LoVo (cell line): ENCODE results near the gene CD8A.

ENCODE experiments used
- DNase-seq: peaks from one replicate; pipeline ENCODE4 v3.0.0-alpha.2; 2016; ENCODE audit warnings: low spot score

CD8A gene

DNA sequence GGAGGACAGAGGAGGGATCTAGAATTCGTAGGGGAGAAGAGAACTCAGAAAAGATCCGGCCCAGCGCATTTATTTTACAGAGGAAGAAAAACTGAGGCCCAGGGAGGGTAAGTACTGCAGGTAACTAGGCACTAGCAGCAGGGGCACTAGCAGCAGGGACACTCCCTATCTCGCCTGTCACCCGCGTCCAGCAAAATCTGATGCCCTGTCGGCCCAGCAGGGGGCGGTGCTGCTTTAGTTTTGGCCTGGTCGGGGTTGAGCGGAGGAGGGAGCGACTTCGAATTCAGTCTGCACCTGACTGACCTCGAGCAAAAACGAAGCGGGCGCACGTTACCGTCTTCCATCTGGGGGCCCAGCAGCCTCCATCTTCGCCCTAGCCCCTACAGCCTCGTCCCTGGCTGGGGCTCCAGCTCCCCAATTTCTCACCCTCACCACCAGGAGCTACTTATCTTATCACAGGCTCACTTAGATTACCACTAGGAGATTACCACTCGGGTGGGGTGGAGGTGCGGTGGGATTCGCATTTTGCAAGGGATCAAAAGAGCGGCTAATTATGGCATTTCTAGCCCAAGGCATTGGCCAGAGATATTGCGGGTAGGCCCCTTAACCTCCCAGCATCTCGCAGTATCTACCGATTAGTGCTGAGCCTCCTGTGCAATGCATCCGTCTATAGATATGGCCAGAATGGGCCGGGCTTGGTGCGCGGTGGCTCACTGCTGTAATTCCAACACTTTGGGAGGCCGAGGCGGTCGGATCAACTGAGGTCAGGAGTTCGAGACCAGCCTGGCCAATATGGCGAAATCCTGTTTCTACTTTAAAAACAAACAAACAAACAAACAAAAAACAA lies 17.8 kb upstream of the CD8A start:
- DNase-seq, result peak; percentile 93

DNA sequence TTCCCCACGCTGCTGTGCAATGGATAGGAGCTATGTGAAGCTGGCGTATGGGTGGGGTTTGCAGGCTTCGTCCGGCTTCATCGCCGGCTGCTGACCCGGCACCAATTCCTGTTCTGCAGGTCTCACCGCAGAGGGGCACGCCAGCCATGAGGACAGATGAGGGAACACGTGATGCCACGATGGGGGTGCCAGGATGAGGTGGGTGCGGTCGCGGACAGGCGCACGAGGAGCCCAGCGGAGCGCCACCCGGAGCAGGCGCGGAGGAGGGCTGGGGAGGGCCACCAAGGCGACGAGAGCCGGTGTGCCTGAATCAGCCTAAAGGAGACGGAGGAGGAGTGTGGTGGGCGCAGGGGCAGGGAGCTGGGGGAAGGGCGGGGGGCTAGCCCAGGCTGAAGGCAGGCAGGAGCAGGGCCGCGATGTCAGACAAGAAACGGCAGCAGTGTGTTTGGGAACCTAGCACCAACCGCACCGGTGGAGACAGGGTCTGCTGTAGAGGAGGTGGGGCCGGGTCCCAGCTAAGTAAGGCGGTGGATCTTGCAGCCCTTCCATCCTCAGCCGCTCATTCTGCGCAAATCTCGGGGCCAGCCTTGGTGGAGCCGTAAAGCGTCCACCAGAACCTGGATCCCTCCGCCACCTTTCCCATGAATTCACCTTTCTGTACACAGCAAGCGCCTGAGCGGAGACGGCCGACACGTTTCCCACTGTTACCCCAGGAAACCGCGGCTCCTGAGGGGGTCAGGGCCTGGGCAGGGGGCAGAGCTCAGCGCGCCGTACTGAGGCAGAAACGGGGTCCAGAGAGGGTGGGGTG lies 17.0 kb upstream of the CD8A start:
- peak; percentile 84 for DNase-seq

DNA sequence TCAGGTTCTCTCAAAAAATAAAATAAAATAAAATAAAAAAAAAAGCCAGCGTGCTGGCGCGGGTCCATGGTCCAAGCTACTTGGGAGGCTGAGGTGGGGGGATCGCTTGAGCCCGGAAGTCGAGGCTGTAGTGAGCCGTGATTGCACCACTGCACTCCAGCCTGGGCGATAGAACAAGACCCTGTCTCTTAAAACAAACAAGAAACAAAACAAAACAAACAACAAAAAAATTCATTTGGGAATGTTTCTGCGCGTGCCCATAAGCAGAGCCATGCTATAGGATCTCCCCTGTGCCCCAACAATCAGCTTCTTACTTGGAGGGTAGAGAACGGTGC lies 16.4 kb upstream of the CD8A start:
- no peak for DNase-seq

DNA sequence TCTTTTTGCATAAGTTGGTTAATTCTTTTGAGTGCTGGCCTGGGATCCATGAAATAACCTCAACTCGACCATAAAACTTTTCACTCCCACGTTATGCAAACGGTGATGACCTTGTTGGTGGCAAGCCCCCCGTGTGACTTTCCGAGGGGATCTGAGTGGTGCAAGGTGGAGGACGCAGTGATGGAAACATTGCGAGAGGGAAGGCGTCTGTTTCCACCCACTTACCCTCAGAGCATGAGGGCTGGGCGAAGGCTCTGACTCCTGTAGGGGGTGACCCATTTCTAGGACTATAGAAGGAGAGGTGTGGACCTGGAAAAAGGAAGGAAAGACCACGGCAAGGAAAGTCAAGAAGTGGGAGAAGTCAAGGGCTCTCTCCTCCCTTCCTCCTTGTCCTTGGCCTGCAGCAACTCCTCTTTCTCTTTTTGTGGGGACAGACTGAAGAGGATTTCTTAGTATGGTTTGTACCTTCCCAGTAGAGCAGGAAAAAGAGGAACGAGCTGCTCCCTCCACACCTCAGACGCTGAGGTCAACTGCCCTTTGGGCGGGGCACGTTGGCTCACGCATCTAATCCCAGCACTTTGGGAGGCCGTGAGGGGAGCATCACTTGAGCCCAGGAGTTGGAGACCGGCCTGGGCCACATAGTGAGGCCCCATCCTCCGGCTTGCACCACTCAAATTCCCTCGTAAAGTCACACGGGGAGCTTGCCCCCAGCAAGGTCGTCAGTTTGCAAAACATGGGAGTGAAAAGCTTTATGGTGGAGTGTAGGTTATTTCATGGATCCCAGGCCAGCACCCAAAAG lies 15.5 kb upstream of the CD8A start:
- DNase-seq, result no peak

DNA sequence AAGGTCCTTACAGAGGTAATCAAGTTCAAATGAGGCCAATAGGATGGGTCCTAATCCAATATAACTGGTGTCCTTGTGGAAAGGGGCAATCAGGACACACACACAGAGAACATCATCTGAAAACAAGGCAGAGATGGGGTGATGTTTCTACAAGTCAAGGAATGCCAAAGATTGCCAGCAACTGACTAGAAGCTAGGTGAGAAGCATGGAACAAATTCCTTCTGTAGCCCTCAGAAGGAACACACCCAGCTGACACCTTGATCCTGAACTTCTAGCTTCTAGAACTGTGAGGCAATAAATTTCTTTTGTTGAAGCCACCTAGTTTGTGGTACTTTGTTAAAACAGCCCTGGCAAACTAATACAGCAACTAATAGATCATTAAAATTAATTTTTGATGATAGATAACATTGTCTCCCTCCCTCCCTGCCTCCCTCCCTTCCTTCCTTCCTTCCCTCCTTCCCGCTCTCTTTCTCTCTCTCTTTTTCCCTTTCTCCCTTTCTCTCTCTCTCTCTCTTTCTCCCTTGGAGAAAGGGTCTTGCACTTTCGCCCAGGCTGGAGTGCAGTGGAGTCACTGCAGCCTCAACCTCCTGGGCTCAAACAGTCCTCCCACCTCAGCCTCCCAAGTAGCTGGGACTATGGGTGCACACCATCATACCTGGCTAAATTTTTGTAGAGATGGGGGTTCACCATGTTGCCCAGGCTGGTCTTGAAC lies 10.3 kb upstream of the CD8A start:
- no peak for DNase-seq

DNA sequence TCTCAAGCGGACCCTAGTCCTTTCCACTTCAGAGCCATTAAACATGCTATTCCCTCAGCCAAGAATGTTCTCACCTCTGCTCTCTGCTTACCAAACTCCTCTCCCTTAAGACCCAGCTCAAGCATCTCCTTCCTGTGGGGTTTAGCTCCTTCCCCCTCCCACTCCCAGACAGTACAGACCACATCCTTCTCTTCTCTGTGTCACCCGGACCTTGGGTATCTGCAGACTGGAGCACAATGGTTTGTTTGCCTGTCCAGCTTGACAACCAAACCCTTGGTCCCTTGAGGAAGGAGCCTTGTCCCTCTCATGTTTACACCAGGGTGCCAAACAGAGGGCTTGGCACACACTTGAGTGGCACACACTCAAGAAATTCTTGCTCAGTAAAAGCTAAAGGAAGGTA lies 4.1 kb upstream of the CD8A start:
- DNase-seq, result no peak

DNA sequence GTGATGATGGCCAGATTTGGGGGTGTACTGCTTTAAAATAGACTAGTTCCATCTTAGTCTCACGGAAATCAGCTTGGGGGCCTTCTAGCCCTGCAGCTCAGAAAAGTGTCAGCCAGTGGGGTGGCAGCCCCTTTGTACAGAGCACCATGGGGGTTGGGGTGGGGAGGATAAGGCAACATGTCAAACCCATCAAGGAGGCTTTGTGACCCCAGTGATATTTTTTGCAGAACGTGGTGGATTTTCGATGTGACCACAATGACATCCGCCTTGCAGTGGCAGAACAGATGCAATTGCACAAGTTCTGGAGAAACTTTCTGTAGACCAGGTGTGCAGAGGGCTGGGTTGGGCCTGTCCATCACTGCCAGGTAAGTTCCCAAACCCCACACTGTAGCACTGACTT lies 3.0 kb upstream of the CD8A start:
- DNase-seq, result no peak

DNA sequence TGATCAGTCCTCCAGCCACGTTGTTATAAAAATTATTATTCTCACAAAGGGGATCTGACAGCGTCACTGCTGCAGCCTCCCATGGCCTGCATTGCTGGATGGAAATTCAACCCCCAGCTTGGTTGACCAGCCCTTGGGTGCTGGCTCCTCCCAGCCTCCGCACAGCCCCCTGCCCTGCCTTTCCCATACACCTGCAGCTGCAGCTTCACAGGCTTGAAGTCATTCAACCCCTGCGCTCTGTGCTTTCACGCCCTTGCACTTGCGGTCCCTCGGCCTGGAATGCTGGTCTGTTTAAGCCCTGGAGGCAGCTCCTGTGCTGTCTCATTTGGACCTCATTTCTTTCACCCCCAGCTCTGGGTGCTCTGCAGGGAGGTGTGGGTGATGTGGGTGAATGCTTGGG lies 860 bp upstream of the CD8A start:
- DNase-seq, result no peak

DNA sequence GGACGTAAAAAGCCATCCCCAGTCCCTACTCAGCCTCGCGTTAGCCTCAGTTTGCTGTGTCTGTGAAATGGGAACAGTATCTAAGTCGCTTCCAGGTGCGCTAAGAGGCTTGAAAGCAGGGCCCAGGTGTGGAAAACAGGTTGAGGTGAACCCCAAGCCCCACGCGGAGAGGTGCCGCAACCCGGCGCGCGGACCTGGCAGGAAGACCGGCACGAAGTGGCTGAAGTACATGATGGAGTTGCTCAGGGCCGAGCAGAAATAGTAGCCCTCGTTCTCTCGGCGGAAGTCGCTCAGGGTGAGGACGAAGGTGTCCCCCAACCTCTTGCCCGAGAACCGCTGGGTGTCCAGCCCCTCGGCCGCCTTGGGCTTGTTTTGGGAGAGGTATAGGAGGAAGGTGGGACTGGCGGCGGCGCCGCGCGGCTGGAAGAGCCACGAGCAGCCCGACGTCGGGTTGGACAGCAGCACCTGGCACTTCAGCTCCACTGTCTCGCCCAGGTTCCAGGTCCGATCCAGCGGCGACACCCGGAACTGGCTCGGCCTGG lies 508 bp downstream of the CD8A start:
- DNase-seq, result no peak

DNA sequence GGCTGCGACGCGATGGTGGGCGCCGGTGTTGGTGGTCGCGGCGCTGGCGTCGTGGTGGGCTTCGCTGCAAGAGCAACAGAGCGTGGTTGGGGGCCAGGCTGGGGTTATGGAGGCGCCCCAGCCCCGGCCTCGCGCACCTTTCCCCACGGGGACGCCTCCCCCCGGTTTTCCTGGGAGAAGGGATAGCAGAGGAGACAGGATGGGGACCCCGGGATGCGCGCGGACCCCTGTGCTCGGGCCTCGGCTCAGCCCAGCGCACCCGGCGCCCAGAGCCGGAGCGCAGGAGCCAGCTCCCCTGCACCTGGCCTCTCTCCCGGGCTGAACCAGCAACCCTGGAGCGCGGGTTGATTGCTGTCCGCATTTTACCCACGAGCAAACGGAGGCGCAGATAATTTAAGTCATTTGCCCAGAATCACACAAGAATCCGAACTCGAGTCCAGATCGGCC lies 1.0 kb downstream of the CD8A start:
- no peak for DNase-seq

DNA sequence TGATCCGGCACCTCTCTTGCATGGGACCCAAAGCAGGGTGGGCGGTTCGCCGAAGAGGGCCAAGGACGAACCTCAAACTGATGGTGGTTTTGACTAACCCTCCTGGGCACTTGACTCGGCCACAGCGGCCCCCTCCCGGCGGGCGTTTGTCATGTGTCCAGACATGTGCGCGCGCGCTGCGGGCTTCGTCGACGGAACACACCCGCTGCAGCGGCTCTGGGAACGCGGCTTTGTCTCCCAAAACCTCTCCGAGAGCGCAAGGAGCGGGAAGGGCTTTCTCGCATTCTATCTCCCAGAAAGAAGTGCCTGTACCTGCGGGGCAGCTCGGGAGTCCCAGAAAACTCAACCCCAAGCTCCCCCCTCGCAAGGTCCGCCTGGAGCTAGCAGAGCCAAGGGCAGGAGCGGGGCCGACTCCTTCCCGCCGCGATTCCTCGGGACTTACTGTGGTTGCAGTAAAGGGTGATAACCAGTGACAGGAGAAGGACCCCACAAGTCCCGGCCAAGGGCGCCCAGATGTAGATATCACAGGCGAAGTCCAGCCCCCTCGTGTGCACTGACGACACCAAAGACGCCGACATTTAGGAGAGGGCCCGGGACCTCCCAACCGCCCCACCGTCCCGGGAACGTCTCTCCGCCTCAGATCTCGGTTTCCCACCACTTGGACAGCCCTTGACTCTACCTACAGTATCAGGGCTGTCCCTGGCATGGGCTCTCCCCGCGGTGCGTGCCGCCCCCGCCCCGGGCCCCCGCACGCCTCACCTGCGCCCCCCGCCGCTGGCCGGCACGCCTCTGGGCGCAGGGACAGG lies 1.6 kb downstream of the CD8A start:
- DNase-seq, result no peak

DNA sequence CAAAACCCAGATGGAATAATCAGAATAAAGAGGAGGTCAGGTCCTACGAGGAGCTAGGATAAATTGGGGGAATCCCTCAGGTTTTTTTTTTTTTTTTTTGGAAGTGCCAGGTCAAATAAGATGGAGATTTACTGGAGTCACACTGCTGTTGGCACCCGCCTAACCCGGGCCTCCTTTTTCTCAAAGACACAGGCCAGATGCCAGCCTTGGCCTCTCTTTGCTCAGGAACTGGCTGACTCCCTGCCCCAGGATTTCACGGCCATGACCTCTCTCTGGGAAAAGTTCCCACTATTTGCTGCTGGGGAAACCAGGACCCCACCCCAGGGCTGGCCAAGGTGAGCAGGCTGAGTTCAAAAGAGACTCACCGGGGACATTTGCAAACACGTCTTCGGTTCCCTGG lies 2.5 kb downstream of the CD8A start:
- DNase-seq, result no peak

DNA sequence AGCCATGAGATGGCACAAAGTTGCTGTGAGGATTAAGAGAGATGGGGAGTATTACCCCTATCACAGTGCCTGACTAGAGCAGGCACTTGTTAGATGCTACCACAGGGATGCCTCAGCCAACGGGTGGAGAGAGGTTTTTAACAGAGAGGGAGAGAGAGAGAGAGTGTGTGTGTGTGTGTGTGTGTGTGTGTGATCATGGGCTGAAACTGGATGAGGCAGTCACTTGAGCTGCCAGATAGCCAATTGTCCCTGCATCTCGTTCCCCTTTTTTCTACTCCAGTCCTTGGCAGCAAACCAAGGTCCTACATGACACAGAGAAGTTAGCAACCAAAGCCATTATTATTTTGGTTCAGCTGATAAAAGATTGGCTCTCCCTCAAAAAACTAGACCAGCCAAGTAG lies 3.0 kb downstream of the CD8A start:
- no peak for DNase-seq

DNA sequence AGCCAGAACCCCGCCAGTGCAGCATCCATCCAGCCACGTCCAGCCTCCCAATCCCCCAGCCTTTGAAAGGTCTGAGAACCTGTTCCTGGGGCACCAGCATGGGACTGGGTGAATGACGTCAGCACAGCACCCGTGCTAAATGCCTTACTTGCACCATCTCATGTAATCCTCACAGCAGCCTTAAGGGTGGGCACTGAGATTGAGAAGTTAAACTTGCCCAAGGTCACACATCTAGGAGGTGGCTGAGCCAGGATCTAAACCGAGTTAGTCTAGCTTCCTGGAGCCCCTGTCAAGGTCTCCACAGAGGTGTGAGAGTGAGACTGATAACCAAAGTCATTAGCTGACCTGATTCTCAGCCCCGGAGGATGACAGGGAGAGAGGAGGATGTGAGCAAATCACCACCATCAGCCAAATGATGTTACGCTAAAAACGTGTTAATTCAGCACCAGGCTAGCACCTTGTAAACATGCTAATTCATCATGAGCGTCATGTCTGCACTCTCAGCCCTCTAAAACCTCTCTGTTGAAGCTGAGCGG lies 4.6 kb downstream of the CD8A start:
- DNase-seq, result no peak

DNA sequence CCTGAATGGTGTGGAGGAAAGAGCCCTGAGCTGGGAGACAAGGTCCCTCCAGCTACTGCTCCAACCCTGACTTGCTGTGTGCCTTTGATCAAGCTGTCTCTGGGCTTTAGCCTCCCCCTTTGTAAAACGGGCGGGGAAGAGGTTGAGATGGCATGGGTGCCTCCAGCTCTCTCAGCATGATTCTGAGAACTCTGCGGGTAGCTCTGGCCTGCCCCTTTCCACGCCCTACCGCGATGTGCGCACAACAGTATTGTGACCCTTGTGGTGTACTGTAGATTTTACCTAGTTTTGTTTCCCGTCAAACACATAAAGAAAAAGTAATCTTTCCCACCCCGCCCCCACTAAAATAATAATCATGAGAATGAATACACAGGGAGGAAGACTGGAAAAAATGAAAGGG lies 5.3 kb downstream of the CD8A start:
- DNase-seq, result no peak

DNA sequence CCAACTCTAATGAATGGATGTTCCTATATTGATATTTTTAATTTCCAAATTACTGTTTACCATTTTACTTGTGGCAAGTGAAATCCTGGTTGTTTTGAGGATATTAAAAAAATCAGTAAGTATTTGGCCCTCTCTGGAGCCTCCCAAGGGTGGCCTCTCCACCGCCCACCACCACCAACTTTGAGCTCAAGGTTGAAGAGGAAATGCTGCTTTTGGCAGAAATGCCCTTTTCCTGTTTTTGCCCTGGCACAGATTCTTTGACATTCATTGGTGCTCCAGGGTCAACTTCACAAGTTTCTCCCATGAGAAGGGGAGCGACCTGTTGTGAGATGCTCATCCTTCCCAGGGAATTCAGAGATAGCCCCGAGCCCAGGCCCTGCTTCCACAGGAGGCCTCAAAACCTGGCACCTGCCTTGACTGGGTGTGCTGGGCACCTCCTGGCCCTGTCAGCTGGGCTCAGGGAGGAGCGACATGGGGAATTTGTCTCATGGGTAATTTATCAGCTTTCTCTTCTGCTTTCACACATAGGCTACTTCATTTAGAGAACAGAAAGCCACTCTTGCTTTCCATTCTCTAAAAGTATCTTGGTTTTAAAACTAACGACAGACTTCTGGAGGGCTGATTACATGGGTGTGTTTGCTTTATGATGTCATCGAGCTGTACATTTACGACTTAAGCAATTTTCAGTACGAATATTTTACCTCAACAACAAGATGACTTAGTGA lies 6.9 kb downstream of the CD8A start:
- DNase-seq, result no peak

DNA sequence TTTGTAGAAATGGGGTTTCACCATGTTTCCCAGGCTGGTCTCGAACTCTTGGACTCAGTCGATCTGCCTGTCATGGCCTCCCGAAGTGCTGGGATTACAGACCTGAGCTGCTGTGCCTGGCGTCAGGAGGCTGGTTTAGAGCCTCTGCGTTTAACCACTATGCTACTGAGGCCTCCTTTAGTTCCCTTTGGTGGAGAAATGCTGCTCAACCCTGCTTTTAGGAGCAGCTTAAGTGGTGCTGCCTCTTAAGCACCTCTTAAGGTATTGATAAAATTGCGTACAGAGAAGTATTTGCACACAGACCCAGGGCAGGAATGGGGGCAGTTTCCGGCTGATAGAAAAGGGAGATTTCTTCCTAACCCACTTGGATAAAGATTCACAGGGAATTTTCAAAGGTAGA lies 8.0 kb downstream of the CD8A start:
- no peak for DNase-seq

DNA sequence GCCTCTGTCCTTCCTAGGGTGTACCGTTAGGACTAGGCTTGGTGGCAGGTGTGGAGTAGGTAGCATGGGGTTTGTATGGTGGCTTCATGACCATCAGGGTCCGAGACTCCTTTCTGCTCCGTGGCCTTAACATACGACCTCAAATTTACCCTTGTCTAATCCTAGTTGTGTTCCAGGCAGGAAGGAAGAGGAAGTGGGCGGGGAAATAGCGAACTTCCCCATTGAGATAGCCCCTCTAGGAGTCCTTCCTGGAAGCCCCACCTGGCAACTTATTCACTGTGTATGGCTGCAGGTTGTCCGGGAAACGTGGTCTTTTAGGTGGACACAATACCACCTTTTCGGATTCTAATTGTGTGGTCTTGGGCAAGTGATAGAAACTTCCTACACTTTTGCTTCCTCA lies 9.3 kb downstream of the CD8A start:
- DNase-seq, result no peak

DNA sequence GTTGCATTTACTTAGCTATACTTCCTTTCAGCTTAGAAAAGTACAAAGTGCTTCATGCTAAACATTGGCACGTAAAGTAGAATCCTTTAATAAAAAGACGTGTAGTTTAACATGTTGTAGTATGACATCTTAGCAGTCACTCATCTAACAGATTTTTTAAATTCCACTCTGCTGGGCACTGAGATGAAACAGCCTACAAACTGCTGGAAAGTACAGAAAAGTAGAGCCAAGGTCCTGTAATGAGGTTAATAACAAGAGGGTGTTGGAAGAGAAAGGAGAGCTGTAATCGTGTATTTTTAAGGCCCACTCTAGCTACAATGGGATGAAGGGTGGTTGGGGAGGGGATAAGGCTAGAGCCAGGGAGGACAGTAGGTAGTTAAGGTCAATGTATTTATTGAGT lies 10.7 kb downstream of the CD8A start:
- DNase-seq, result no peak

DNA sequence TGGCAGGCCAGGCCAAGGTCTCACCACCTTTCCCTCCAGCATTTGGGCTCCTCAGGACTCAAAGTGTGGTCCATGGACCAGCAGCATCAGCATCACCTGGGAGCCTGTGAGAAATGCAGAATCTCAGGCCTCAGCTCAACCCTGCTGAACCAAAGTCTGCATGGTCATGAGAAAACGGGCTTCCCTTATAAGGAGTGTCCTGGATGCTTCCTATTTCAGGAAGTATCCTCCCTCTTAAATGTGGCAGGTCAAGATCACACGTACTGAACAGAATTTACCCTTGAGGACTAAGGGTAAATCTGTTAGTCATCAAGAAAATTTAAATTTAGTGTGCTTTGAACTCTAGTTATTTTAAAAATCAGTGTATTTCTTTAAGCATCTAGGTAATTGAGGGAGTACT lies 11.8 kb downstream of the CD8A start:
- DNase-seq, result no peak
